Activated T-cell treated with anti-CD3 and anti-CD28 coated beads for 48 hours (primary cell): ENCODE results near the gene CCDC68.

Experiments used
- DNase-seq: peaks from one replicate; pipeline ENCODE4 v3.0.0-alpha.2; 2020; ENCODE audit warnings: low read depth

The CCDC68 gene

DNA sequence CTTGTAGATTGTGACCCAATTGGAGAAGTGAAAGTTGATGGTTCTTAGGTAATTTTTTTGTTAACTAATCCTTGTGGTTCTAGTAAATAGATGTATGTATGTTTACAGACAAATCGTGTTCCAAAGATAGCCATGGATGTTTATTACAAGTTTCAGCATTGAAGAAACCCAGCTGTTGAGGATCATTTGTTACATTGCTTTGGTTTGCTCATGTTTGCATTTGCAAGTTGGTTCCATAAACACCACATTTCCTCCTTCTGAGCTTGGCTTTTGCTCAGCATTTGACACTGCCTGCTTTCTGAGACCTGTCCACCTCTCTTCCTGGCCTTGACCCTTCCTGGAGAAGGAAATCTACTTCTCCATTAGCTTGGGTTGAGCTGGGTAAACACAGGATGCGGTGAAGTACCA is 1.8 kb upstream of the CCDC68 start:
- no peak for DNase-seq

DNA sequence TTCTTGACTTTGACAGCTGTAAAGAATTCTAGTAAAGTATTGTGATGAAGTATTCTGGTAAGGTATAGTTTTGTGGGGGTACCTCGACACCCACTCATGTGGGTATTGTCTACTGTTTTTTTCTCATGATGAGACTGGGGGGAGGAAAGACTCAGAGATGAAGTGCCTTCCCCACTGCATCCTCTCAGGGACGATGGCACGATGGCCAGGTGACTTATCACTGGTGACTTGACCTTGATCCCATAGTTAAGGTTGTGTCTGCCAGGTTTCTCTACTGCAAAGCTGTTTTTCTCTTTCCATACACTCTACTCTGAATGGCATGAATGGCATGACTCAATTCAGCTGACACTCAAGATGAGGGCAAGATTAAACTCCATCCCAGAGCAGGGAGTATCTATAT is 936 bp upstream of the CCDC68 start:
- no peak for DNase-seq

DNA sequence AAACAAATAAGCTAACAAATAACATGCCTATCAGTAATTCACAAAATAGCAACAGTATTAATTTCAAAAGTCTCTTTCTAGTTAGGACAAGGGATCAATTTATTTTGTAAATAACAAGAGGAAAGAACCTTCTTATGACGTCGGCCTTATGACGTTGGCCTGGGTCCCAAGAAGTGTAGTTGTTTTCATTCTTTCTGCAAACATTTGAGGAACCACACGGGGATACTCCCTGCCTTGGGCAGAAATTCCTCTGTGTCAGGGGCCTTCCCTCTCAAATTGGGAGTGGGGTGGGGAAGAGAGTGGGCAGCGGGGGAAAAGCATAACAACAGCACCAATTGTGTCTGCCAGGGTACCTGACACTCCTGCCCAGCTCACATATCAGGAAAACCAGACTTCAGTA is 1.3 kb downstream of the CCDC68 start:
- DNase-seq = no peak

DNA sequence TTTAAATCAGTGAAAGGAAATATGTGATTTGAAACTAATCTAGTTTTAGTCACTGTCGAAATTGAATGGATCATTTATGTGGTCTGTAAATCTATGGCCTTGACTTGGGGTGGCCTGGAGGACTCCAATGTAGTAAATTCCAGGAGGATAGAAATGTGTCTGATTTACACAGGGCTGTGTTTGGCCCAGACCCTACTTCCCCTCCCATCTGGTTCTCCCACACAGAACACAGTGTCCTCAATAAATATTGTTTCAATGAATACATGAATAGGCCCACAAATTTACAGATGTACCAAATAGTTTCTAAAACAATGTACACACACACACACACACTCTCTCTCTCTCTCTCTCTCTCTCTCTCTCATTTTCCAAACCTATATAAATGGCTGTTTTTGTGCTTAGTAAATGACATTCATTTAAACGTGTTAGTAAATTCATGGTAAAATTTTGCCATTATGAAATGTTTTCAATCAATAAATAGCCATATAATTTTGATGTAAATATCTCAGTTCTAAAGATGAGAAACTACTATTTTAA is 1.9 kb downstream of the CCDC68 start:
- no peak for DNase-seq

DNA sequence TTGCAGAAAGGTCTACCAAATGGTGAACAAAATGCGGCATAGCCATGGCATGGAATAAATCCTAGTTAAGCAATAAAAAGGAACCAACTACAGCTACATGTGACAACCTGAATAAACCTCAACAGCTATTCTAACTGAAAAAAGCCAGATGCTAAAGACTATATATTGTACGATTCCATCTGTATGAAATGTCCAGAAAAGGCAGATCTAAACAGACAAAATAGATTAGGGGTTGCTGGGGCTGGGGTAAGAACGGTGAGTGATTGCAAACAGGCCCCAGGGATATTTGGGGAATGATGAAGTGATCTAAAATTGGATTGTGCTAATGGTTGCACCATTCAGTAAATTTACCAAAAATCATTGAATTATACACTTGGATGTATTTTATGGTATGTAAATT is 2.8 kb downstream of the CCDC68 start:
- DNase-seq = no peak

DNA sequence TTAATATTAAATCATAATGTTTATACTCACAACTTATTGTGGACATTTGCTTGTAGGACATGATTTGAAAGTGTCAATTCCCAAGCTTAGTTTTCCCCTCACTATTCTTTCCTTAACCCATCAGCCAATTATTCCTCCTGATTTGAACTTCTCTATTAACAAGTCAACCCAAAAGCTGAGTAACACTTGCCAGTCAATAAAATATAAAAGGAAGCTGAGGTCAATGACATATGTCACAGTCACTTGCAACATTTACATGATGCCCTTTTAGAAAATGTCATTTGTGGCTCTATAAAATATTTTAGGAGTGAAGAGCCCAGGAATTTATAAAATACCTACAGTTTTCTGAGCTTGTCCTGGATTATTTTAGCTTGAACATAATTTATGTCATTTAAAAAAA is 7.2 kb downstream of the CCDC68 start:
- no peak for DNase-seq

DNA sequence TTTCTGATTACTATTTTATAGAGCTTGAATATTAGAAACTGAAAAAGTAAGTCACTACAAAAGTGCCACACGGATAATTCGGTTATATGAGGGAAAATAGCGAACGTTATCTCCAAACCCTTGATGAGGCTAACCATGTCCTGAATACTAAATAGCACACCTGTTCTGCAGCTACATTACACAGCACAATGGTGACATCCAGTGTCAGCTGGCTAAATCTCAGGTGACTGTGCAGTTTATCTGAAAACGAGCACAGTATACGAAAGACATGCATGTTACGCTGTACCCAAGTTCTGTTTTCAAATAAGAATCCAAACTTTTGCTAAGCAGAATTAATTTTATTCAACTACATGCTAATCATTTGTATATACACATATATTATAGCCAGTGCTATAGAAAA is 9.0 kb downstream of the CCDC68 start:
- DNase-seq = no peak

DNA sequence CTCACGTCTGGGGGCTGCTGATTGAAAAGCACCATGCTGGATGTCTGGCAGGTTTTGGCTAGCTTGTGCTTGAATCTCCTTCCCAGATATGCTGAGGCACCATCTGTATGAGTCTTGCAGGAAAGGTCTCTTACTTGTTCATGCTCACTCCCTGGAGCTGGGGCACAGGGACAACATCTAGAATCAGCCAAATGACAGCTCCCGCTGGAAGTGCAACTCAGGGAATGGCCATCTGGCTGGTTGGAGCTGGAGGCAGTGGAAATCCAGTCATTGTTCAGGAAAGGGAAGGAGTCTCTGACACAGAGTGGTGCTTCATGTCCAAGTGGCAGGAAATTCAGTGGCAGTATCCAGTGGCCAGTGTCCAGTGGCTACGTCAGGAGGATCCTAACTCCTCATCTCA is 9.7 kb downstream of the CCDC68 start:
- no peak for DNase-seq

DNA sequence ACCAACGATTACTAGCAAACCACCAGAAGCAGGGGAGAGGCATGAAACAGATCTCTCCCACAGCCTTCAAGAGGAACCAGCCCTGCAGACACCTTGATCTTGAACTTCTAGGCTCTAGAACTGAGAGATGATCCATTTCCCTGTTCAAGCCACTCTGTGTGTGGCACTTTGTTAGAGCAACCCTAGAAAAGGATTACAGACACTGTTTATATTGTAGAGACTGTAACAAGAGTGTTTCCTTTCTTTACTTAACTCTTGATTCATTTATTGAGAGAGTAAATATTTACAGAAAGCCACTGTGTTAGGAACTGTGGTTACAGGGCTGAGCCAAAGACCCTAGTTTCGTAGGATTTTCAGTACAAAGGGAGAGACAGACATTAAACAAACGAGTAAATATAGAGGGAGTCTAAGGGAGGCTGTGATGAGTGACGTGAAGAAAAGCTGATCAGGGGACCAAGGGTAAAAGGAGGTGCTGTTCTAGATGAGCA is 10.9 kb downstream of the CCDC68 start:
- no peak for DNase-seq

DNA sequence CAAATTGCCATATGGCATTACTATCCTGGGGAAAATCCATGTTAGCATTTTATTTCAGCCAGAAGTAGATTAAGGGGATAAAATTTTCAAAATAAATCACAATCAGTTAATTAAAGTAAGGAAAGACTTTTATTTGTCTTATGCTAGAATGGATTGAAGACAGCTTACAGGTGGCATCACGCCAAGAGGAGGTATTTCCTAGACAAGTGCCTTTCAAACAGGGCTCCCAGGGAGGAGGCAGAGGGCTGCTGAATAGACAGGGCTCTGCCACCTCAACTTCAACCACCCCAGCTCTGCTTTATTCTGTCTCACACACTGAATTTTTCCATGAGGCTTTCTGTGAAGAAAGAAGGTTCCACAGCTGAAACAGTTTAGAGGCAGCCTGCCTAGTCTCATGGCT is 12.2 kb downstream of the CCDC68 start:
- no peak for DNase-seq

DNA sequence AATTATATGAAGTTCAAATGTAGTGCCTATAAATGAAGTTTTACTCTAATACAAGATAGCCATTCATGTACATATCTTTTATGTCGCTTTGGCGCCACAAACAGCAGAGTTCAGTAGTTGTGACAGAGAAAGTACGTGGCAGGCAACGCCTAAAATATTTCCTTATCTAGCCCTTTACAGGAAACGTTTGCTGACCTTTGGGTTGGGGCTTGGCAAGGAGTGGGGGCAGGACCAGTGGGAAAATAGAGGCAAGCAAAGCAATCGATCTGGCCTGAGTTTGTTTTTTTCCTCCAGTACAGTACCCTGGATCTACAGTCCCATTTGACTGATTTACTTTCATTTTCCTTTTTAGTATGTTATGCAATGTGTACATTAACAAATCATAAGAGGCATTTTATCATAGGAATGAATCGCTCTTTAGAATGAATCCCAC is 13.1 kb downstream of the CCDC68 start:
- DNase-seq = no peak

DNA sequence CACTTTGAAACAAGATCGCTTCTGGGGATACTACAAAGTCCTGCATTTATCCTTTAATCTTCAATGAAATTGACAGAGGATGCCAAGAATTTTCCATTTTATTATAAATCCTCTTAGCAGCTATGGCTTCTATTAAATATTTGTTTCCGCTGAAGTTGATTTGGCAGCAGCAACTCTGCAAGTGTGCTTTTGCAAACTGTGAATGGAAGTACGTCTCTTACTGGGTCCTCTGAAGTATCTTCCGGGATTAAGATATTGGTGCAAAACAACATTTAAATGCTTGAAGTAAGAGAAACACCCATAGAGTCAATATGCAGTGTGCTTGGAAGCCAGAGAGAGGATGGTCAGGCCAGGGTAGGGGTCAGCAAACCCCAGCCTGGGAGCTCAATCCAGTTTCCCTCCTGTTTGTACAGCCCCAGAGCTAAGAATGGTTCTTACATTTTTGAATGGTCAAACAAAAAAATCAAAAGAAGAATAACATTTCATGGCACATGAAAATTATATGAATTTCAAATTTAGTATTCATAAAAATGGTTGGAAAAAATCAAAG is 13.6 kb downstream of the CCDC68 start:
- no peak for DNase-seq

DNA sequence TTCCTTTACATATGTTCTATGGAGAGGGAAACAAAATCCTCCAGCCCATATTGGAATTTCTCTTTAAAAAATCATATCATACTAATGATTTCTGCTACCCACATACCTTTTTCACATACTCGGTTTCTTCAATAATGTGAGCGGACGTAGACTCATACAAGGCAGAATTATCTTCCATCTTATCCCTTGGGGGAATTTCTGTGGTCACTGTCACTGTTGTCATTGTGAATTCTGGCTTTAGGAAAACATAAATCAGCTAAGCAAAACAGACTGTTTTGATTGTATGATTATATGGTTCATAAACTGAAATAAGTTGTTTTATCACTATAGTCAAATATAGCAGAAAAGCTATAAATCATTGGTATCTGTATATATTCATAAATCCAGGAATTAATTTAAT is 16.7 kb downstream of the CCDC68 start:
- no peak for DNase-seq

DNA sequence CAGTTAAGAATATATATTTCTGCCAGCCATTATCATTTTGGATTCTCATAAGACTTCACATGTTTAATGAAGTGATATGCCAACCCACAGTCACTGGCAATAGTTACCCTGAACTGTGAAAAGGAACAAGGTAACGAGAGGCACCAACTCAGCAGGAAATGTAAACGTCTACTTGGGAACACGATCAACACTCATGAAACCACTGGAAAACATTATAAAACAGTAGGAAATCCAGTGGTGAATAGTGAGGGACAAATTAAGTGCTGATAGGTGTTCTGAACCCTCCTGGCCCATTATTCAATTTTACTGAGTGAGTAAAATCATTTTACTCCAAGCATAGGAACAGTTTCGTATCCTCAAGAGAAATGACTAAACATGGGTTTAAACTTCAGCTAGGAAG is 17.1 kb downstream of the CCDC68 start:
- DNase-seq = no peak

DNA sequence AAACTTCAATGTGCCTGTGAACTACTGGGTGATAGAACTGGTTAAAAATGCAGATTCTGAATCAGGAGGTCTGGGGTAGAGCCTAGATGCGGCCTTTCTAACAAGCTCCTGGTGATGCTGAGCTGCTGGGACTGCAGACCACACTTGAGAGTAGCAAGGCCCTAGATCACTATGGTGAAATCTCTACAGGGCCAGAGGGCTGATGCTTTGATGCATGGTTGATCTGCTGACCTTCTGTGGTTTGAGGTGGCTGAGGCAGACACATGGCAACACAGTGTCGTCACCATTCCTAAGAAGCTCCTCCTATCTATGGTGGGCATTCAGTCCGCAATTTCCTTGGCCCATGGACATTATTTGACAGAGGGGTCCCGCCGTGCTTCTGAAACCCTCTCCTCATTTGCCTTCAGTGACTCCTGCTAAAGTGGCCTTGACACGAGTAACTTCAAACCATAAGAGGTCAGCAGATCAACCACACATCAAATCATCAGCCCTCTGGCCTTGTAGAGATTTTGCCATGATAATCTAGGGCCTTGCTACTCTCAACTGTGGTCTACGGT is 19.8 kb downstream of the CCDC68 start:
- no peak for DNase-seq

DNA sequence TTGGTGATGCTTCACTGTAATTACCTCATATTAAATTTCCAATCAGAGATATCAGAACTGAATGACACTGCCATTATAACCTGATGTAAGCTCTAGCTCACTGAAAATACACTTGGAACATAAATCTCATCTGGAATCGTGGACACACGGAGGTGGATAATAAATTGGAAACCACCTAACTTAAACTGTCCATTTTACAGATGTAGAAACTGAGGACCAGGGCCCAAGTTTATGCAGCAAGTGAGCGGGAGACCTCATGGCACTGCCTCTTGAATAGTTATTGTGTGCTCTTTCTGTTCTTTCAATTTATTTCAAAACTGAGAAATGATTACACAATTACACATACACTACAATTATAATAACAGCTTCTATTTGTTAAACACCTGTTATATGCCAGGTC is 20.8 kb downstream of the CCDC68 start:
- DNase-seq = no peak

DNA sequence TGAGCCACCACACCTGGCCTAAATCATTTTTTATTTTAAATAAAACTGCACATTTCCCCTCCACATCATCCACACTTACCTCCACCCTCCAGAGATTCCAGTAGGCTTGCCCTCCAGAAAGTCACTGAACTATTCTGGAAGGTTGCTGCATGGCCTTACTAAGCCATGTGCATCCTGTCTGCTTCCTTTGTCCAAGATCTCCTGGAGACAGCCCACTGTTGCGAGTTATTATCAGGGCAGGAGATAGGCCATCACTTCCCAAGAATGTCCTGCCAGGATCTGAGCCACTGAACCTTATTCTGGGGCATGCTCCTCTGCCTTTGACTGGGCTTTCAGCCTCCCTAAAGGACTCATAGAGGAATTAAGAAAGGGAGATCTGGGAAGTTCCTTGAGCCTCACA is 26.8 kb downstream of the CCDC68 start:
- no peak for DNase-seq

DNA sequence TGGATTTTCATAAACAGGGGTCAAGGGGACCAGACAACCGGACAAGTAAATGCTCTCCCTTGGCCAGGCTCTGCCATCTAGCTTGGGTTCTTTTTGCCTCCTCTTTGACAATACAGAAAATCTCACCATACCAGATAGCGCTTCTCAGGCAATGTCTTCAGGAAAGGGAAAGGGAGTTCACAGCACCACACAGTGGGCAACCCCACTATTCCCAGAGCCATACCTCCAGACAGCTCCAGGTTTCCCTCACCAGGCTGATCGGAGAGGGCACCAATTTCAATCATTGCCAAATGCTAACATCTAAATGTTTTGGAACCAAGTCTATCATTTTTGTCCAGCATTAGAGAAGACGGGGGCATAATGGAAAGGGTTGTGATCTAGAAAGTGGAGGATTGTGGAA is 28.1 kb downstream of the CCDC68 start:
- no peak for DNase-seq

DNA sequence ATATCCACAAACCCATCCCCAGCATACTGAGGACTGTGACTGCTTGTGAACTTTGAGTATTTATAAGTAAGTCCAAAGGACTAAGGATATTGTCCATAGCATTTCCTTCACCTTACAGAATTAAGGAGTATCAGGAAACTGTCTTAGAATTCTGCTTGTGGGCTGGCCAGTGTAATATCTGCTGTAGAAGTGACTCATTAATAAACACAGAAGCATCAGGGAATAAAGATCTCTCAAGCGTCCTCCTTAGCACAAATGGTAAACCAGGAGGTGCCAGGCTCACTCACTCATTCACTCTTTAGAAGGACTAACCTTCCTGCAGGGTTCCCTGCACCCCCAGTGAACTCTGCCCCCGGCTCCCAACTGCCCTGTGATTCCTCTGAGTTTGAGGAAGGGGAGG is 31.0 kb downstream of the CCDC68 start:
- DNase-seq = no peak

DNA sequence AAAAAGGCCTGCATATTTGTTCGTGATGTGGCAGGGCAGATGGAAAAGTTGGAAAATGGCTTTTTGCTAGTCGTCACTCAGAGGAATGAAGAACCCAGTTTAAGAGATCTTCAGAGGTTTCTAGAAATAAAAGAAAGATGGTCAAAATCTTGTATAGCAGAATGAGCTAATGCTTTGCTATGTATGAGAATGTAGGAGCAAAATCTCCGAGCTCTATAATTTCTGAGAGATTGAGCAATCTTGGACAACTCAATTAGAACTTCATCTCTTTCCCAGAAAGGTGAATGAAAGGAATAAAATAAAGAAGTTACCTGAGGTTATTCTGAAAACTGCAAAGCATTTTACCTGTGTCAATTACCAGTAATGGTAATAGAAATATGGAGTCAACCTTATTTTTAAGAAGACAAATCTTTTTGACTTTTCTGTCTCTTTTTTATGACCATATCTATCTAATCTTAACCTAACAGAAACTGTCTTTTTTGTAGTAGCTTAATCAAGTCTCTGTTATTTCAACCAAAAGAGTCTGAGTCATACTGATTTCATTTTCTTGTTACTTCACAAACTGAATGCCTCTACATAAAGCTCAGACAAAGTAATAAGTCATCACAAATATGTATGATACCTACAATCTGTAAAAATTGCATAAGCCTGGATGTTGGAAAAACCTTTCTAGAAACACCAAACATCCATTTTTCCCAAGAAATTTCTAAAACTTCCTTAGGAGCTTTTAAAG is 32.5 kb downstream of the CCDC68 start:
- DNase-seq = no peak

DNA sequence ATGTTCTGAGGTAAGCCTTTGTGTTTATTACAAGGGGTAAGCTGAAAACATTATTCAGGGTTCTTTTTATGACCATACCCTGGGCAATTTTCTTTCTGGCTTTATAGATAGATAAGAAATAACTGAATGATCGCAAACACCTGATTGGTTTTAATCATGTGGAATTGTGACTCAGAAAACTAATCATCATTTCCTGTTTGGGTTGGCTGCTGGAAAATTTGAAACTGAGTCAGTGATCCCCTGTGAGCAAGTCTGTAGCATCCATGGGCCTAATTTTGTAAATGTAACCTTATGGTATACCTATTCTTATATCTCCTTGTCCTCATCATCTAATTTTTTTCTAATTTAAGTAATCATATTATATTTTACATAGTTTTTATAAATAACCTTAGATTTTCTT is 34.3 kb downstream of the CCDC68 start:
- no peak for DNase-seq

DNA sequence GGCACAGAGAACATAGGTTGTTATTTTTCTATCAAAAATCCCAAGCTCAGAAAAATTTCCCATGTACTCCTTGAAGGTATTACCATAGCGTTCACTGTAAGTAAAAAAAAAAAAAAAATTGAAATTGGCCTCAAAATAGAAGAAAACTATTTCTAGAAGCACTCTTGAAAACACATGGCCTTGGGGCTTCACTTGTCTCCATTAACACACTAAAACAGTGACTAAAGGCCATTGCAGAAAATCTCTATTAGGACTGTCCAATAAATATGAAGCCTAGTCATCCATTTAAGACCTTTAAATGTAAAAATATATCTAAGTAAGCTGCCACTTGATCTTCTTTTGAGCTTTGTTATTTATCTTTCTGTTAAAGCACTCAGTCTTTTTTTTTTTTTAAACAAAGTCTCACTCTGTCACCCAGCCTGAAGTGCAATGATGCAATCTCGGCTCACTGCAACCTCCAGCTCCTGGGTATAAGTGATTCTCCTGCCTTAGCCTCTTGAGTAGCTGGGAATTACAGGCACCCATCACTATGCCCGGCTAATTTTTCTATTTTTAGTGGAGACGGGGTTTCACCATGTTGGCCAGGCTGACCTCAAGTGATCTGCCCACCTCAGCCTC is 35.8 kb downstream of the CCDC68 start:
- no peak for DNase-seq

DNA sequence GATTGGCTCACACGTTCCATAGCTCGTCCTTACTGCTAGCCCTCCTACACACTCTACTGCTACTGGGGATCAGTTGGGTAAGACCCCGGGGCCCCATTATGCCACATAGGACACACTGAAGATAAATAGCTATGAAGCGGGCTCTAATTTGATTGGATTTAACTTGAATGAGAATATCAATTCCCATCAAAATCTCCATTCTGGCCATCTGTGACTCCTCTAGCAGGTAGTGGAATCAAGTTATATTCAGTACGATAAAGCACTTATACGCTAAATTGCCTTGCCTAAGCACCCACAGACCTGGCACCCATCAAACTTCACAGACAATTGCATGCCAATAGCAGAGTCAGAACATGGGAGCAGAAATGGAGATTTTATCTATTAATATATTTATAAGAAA is 39.8 kb downstream of the CCDC68 start:
- DNase-seq = no peak
